Tibial nerve (tissue), 4 donors: ENCODE results near the gene NTM. TPM values are rescaled to one million over a fixed set of nuclear protein-coding genes. Genes with fewer than 3 reads are reported as not detected.

ENCODE experiments used
- DNase-seq, 2 donors: peaks; one replicate each; pipeline ENCODE4 v3.0.0-alpha.2; 2019; ENCODE audit warnings: low spot score in 2 of 2
- H3K27ac ChIP-seq, 4 donors: fragments of 200-600 bp; sonication (generic) in 3 of 4; one replicate each; pipeline ENCODE4 v1.5.1; 2017 to 2019; ENCODE audit warnings: mild to moderate bottlenecking in 1 of 4
- H3K27me3 ChIP-seq, 2 donors: fragments of 200-600 bp; sonication (generic) in 1 of 2; one replicate each; pipeline versions ENCODE4 v1.5.1 to v1.6.0; 2017 to 2019
- H3K36me3 ChIP-seq, 3 donors: fragments of 200-600 bp; sonication (generic); one replicate each; pipeline ENCODE4 v1.5.1; 2018 to 2019
- H3K4me1 ChIP-seq, 4 donors: fragments of 200-600 bp; sonication (generic) in 3 of 4; one replicate each; pipeline ENCODE4 v1.5.1; 2017 to 2019
- H3K4me3 ChIP-seq, 4 donors: fragments of 200-600 bp; sonication (generic) in 3 of 4; one replicate each; pipeline ENCODE4 v1.5.1; 2017 to 2019; ENCODE audit warnings: mild to moderate bottlenecking in 1 of 4, moderate library complexity in 1 of 4
- H3K9me3 ChIP-seq, 4 donors: fragments of 200-600 bp; sonication (generic) in 3 of 4; one replicate each; pipeline ENCODE4 v1.5.1; 2017 to 2019
- EP300 ChIP-seq, 2 donors: sonication (generic); formaldehyde crosslinking; IDR thresholded peaks; one replicate each; pipeline ENCODE4 v1.6.1; 2017; ENCODE audit warnings: antibody characterized with exemption in 2 of 2, mild to moderate bottlenecking in 1 of 2
- POLR2A ChIP-seq, 2 donors: fragments of 450-650 bp; IDR thresholded peaks; one replicate each; pipeline ENCODE4 v1.6.1; 2017; ENCODE audit warnings: antibody characterized with exemption in 2 of 2, mild to moderate bottlenecking in 2 of 2, moderate library complexity in 2 of 2
- WGBS, 2 donors: methylation state at CpG; one replicate each; pipeline ENCODE4 v1.1.5; 2018; 5-methylcytosine and 5-hydroxymethylcytosine counted together
- total RNA-seq, 4 donors: library from RNA; depleted of rRNA; stranded (reverse); fragments of >200 nt; gene quantifications; one replicate each; pipeline ENCODE4 v1.1.0, GENCODE V29; 2016
- TF ChIP-seq, protein P1 (sequence below), 5 experiments: fragments of 200-600 bp in 3 of 5; fragments of 450-650 bp in 2 of 5; sonication (generic) in 3 of 5; IDR thresholded peaks; one replicate each; pipeline ENCODE4 v1.5.1; 2016 to 2019; ENCODE audit warnings: antibody characterized with exemption in 5 of 5, mild to moderate bottlenecking in 3 of 5, moderate library complexity in 2 of 5

NTM gene
- total RNA-seq, 4 donors from 2014 or later = 3.7 to 11.4 (median 10.8) TPM

GRCh38 chr11:131792243-131792642 is 421.8 kb downstream of the NTM start:
- Histone ChIP-seq H3K9me3 (no peaks in the 10 kb centered on the region), H3K27me3 (no peaks in the 10 kb centered on the region), H3K4me1 (no peaks in the 10 kb centered on the region), H3K36me3 (no peaks in the 10 kb centered on the region), H3K27ac (no peak overlapping the region), H3K4me3 (no peak overlapping the region)
- WGBS, 2 donors = 82 to 84% methylated on average over 3 of the region's 3 CpGs
- no peak for DNase-seq
- TF ChIP-seq, protein P1, sequence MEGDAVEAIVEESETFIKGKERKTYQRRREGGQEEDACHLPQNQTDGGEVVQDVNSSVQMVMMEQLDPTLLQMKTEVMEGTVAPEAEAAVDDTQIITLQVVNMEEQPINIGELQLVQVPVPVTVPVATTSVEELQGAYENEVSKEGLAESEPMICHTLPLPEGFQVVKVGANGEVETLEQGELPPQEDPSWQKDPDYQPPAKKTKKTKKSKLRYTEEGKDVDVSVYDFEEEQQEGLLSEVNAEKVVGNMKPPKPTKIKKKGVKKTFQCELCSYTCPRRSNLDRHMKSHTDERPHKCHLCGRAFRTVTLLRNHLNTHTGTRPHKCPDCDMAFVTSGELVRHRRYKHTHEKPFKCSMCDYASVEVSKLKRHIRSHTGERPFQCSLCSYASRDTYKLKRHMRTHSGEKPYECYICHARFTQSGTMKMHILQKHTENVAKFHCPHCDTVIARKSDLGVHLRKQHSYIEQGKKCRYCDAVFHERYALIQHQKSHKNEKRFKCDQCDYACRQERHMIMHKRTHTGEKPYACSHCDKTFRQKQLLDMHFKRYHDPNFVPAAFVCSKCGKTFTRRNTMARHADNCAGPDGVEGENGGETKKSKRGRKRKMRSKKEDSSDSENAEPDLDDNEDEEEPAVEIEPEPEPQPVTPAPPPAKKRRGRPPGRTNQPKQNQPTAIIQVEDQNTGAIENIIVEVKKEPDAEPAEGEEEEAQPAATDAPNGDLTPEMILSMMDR (IDR thresholded peaks at IDR 0.05) = no peak
- TF ChIP-seq EP300 (IDR thresholded peaks at IDR 0.05) = no peak
- TF ChIP-seq POLR2A (IDR thresholded peaks at IDR 0.05) = no peak

- Histone ChIP-seq H3K4me1 (no peaks in the 10 kb centered on the region), H3K9me3 (no peaks in the 10 kb centered on the region), H3K27me3 (no peaks in the 10 kb centered on the region), H3K27ac (no peak overlapping the region), H3K36me3 (no peaks in the 10 kb centered on the region), H3K4me3 (no peak overlapping the region)
- DNase-seq = no peak
- TF ChIP-seq EP300 (IDR thresholded peaks at IDR 0.05) (no peak), POLR2A (IDR thresholded peaks at IDR 0.05) (no peak)
- TF ChIP-seq, protein P1 (IDR thresholded peaks at IDR 0.05) = no peak
- 68 to 78% methylated on average over 7 of the region's 7 CpGs for WGBS, 2 donors
Observed at GRCh38 chr11:131796089-131796488, 425.7 kb downstream of the NTM start.

DNA sequence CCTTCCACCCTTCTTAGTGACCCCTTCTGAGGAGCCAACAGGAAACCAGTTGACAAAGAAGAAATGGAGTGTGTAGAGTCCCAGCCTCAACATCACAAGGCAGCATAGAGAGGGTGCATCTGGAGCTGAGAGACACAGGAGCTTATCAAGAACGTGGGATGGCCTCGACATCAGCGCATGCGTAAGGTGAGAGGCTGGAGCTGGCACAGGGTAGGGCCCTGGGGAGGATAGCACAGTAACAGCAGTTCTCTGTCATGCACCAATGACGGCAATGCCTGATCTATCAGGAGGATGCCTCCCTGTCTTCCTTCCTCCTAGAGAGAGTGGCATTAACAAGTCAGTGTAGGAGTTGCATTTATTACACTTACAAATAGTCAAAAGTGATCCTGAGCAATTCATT is 426.1 kb downstream of the NTM start:
- TF ChIP-seq EP300 (IDR thresholded peaks at IDR 0.05) (no peak), POLR2A (IDR thresholded peaks at IDR 0.05) (no peak)
- TF ChIP-seq, protein P1 (IDR thresholded peaks at IDR 0.05) = no peak
- WGBS, 2 donors = 68 to 74% methylated on average over 4 to 5 of the region's 5 CpGs

DNA sequence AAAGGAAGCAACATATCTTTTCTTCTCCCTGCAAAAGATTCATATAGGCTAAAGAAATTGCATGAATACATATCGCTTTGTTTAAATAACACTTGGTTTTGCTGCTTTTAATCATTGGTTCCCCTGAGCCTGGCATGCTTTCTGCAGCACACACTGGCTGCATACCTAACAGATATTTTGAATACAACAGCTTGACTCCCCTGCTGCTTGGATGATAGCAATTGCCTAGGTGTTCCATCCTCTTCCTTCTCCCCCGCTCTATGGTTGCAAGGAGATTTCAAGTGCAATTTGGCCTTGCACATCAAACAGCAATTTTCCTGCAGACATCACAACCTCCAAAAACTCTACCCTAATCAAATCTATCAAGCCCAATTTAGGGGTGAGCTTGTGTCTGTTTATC is 430.0 kb downstream of the NTM start:
- TF ChIP-seq, protein P1 (IDR thresholded peaks at IDR 0.05) = no peak
- TF ChIP-seq POLR2A (IDR thresholded peaks at IDR 0.05) (no peak), EP300 (IDR thresholded peaks at IDR 0.05) (no peak)
- Histone ChIP-seq H3K9me3 (no peaks in the 10 kb centered on the region), H3K36me3 (no peaks in the 10 kb centered on the region), H3K4me3 (no peak overlapping the region), H3K4me1 (no peaks in the 10 kb centered on the region), H3K27me3 (no peaks in the 10 kb centered on the region), H3K27ac (no peak overlapping the region)
- no peak for DNase-seq
- 90 to 91% methylated on average over 2 of the region's 2 CpGs for WGBS, 2 donors

More for the DNA sequence above, 426.1 kb downstream of the NTM start:
- Histone ChIP-seq H3K4me1 (no peaks in the 10 kb centered on the region), H3K36me3 (no peaks in the 10 kb centered on the region), H3K9me3 (no peaks in the 10 kb centered on the region), H3K27ac (no peak overlapping the region), H3K27me3 (no peaks in the 10 kb centered on the region), H3K4me3 (no peak overlapping the region)
- DNase-seq = no peak

- no peaks in the 10 kb centered on the region for H3K27me3 ChIP-seq
- H3K9me3 ChIP-seq = no peaks in the 10 kb centered on the region
- WGBS, 2 donors = 50 to 51% methylated on average over 9 of the region's 9 CpGs
- no peaks in the 10 kb centered on the region for H3K36me3 ChIP-seq
- TF ChIP-seq, protein P1 (IDR thresholded peaks at IDR 0.05) = no peak
- H3K27ac ChIP-seq = no peak overlapping the region
- H3K4me1 ChIP-seq = no peaks in the 10 kb centered on the region
- no peak overlapping the region for H3K4me3 ChIP-seq
- DNase-seq = no peak
Observed at GRCh38 chr11:131802440-131803115, 432.2 kb downstream of the NTM start.
